ENCODE results near the gene MEMO1. TPM values are rescaled to one million over a fixed set of nuclear protein-coding genes. Genes with fewer than 3 reads are reported as not detected.
"Not testable (repeated sequence)": the region's sequence is repeated elsewhere in the genome, so short reads cannot be mapped to it uniquely, and the experiment has no call there.

The MEMO1 gene
- total RNA-seq, 4 donors from 2014 or later, result 25.1 to 31.3 (median 28.7) TPM

DNA sequence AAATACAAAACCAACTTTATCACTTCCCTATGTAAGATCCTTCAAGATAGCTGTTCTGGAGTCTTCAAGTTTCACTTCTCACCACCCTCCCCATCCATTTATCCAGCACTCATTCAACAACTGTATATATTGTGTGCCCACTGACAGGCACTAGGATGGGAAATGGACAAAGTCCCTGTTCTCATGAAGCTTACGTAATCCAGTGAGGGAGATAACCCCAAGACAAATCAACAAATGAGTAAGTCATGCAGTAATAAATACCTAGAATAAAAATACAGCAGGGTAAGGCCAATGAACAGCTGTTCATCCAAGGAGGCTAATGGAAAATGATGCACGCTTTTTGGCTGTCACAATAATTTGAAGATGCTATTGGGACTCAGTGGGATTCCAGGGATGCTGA, 133.8 kb downstream of the MEMO1 start:
- no peak for DNase-seq (ENCODE audit: low spot score in 2 of 2)
- intact Hi-C loops (cut with DNase I; ENCODE audit: low total_unique reads), result no loop called here
- H3K4me3 ChIP-seq (ENCODE audit: low read depth, poor library complexity, severe bottlenecking), result no peak overlapping the region
- TF ChIP-seq, protein P1, sequence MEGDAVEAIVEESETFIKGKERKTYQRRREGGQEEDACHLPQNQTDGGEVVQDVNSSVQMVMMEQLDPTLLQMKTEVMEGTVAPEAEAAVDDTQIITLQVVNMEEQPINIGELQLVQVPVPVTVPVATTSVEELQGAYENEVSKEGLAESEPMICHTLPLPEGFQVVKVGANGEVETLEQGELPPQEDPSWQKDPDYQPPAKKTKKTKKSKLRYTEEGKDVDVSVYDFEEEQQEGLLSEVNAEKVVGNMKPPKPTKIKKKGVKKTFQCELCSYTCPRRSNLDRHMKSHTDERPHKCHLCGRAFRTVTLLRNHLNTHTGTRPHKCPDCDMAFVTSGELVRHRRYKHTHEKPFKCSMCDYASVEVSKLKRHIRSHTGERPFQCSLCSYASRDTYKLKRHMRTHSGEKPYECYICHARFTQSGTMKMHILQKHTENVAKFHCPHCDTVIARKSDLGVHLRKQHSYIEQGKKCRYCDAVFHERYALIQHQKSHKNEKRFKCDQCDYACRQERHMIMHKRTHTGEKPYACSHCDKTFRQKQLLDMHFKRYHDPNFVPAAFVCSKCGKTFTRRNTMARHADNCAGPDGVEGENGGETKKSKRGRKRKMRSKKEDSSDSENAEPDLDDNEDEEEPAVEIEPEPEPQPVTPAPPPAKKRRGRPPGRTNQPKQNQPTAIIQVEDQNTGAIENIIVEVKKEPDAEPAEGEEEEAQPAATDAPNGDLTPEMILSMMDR (IDR thresholded peaks at IDR 0.05), result no peak
- TF ChIP-seq POLR2A (IDR thresholded peaks at IDR 0.05), result no peak
- WGBS, 2 donors, result 96 to 100% methylated on average over 2 of the region's 2 CpGs

GRCh38 chr2:31874071-31874470, 136.7 kb downstream of the MEMO1 start:
- H3K4me3 ChIP-seq (ENCODE audit: low read depth, poor library complexity, severe bottlenecking), result no peak overlapping the region
- no peak for DNase-seq (ENCODE audit: low spot score in 2 of 2)
- intact Hi-C loops (cut with DNase I; ENCODE audit: low total_unique reads), result no loop called here
- TF ChIP-seq, protein P1 (IDR thresholded peaks at IDR 0.05), result no peak
- no peak for TF ChIP-seq POLR2A (IDR thresholded peaks at IDR 0.05)
- 92 to 97% methylated on average over 2 of the region's 2 CpGs for WGBS, 2 donors

- TF ChIP-seq POLR2A (IDR thresholded peaks at IDR 0.05), result no peak
- TF ChIP-seq, protein P1 (IDR thresholded peaks at IDR 0.05), result no peak
- intact Hi-C loops (cut with DNase I; ENCODE audit: low total_unique reads), result no loop called here
Measured at GRCh38 chr2:31865215-31865614, 145.6 kb downstream of the MEMO1 start.

GRCh38 chr2:31863867-31864266, 146.9 kb downstream of the MEMO1 start:
- no peak for DNase-seq (ENCODE audit: low spot score in 2 of 2)
- 98% methylated on average over 3 of the region's 3 CpGs for WGBS, 2 donors
- no peak overlapping the region for H3K4me3 ChIP-seq (ENCODE audit: low read depth, poor library complexity, severe bottlenecking)
- TF ChIP-seq, protein P1 (IDR thresholded peaks at IDR 0.05), result no peak
- TF ChIP-seq POLR2A (IDR thresholded peaks at IDR 0.05), result no peak
- intact Hi-C loops (cut with DNase I; ENCODE audit: low total_unique reads), result no loop called here

More at GRCh38 chr2:31865215-31865614, 145.6 kb downstream of the MEMO1 start:
- DNase-seq (ENCODE audit: low spot score in 2 of 2), result no peak
- no peak overlapping the region for H3K4me3 ChIP-seq (ENCODE audit: low read depth, poor library complexity, severe bottlenecking)

GRCh38 chr2:31863015-31863656, 147.7 kb downstream of the MEMO1 start:
- DNase-seq (ENCODE audit: low spot score in 2 of 2); H3K4me3 ChIP-seq (ENCODE audit: low read depth, poor library complexity, severe bottlenecking); intact Hi-C loops (cut with DNase I; ENCODE audit: low total_unique reads): not testable (repeated sequence)
- WGBS, 2 donors, result 91 to 94% methylated on average over 9 of the region's 9 CpGs

GRCh38 chr2:31859959-31860358, 150.8 kb downstream of the MEMO1 start:
- no peak overlapping the region for H3K4me3 ChIP-seq (ENCODE audit: low read depth, poor library complexity, severe bottlenecking)
- intact Hi-C loops (cut with DNase I; ENCODE audit: low total_unique reads), result no loop called here
- no peak for TF ChIP-seq POLR2A (IDR thresholded peaks at IDR 0.05)
- TF ChIP-seq, protein P1 (IDR thresholded peaks at IDR 0.05), result no peak
- no peak for DNase-seq (ENCODE audit: low spot score in 2 of 2)
- WGBS, 2 donors, result 83 to 95% methylated on average over 2 of the region's 2 CpGs
